ENCODE data around the gene PSRC1.
A peak's percentile ranks its signal among the peaks of the same experiment; 100 is the strongest.

PSRC1 gene

DNA sequence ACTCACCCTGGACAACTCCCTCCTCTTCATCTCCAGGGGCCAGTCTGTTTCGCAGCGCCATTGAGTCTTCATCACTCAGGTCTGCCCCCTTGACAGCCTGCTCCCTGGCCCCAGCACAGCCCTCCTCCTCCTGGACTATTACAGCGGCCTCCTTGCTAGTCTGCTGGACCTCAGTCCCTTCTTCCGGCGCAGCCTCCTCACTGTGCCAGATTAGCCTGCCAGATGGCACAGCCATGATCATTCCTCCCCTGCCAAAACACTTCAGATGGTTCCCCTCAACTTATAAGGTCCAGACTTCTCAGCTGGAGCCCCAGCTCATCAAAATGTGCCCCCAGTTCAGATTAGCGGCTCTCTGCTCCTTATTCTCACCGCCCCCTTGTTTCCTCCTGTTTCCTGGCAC, 40.6 kb downstream of the PSRC1 start:
- DNase-seq: no peak

DNA sequence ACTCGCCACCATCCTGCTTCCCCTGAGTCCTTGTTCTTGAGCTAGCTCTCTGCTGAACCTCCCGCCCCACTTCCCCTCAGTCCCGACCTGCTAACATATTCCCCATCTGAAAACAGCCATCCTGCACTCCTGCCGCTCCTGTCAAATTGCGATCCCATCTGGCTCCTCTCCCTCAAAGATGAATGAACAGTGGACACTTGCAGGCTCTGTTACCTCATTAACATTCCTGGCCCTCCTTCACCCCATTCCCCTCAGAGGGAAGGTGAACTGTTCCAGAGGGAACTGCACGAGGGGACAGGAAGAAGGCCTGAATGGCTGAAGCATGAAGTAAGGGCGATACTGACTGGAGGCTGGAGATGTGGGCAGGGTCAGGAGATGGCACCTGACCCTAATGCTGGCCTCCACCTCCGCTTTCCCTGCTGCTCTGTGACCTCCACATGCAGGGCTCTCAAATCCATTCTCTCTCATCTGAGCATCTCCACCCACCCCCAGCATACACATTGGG, 41.1 kb downstream of the PSRC1 start:
- no peak for DNase-seq

DNA sequence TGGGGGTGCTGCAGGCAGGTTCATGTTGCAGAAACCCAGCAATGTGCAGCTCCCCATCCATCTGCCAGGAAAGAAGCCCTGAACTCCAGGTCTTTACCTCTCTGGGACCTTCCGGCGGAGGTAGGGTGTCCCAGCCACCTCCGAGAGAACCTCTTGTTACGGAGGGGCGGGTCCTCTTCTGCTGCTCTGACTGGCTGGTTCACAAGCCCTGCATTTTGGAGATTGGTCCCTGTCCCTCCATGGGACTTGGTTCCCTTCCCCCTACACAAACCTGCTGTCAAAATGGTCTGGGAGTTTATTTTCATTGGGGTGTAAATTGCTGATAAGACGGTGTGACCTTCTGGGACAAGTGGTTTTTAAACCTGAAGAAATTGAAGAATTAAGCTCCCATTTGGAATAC, 41.6 kb downstream of the PSRC1 start:
- DNase-seq: no peak

DNA sequence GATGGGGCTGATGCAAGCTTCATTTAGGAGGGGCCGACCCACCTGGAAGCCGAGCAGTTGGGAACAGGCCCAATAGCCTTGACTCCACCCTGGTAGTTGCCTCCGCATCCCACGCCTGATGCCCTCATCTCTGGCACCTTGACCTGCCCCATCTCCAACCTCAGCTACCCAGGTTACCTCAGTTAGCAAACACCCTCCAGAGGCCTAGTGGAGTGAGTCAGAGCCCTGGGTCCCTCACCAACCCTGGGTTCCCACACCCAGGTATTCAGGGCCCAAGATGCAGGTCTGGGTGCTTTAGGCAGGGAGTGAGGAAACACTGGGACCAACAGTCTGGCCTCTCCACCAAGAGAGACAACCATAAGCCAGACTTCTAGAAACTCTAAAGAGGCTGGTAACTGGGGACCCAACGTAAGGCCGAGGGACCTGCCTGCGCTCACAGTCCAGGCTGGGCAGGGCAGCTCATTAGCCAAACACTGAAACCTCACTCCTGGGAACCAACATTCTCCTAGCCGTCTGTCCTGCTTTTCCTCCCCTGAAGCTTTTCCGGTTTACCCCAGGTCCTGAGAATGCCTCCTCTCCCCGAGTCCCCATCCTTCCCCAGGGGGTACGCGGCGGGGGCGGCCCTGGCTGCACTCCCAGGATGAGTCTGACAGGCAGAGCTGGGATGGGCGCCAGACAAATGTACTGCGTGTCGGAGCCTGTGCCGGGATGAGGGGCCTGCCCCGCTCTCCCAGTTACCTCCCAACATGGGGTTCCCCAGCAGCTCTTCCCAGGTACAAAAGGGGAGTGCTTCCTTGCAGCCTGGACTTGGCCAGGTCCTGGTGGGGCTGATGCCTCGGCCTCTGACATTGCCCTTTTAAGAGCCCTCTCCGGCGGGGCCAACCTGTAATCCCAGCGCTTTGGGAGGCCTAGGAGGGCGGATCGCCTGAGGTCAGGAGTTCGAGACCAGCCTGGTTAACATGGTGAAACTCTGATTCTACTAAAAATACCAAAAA, 42.5 kb downstream of the PSRC1 start:
- no peak for DNase-seq

DNA sequence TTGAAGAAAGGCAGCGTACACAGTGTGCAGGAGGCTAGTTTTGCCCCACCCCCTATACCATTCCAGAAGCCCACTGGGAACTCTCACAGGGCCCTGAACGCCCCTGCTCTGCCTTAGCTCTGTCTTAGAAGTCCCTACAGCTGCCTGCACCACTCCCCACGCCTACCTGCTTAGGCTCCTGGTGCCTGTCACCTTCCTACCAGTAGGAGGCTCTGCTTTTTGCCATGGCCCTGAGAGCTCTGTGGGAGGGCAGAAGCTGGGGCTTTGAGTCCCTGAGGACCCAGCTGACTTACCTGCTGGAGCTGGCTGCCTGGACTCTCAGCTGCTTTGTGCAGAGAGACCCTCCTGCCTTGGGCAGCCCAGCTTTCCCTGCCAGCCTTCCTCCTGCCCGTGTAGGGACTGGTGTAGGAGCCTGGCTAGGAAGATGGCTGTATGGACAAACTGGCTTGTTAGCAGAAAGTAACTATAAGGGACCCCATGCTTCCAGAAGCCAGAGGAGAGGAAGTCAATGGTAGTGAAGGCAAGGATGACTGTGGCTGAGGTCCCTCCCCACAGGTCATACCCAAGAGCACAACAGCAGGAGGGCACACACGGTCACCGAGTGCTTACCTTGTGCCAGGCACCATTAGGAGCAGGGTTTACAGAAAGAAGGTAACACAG, 43.4 kb downstream of the PSRC1 start:
- DNase-seq: peak; percentile 25

DNA sequence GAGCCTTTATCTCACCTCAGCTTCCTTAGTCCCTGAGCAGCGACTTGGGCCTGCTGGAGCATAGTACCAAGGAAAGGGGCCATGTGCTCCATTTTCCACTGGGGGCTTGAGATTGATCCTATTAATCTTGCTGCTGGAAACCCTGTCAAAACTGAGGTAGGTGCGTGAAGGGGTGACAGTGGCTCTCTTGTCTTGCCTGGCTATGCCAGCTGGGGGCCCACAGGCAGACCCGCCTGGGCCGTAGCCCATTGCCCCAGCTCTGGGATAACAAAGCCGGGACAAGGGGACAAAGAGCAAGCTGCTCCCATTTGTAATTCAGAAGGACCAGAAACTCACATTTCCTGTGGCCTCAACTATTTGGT, 43.9 kb downstream of the PSRC1 start:
- no peak for DNase-seq

DNA sequence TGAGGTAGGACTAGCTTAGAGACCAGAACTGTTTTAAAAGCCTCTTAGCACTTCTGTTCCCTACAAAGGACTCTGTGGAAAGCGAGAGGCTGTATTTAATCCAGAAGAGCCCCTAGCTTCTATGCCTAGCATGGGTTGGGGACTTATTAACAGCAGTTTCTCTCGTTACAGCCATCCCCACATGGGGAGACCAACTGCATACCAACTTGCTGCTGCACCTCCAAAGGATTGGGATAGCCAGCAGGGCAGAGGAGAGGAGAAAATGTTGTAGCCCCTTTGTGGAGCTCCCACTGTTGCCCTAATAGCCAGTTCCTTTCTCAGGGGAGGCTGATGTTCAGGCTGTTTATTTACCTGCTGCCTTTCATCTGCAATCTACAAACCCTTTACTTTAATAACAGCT, 44.6 kb downstream of the PSRC1 start:
- DNase-seq: no peak

DNA sequence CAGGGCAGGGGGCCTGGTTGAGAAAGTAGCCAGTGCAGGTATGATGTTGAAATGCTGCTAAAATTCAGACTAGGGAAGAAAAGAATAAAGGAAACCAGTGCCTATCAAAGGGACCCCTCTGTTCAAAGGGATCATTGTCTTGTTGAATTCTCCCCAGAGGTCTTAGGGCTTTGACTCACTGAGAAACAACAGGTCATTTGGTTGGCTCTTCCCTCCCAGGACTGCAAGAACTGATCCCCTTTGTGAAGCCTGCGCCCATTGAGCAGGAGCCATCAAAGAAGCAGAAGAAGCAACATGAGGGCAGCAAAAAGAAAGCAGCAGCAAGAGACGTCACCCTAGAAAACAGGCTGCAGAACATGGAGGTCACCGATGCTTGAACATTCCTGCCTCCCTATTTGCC, 45.4 kb downstream of the PSRC1 start:
- DNase-seq: no peak

DNA sequence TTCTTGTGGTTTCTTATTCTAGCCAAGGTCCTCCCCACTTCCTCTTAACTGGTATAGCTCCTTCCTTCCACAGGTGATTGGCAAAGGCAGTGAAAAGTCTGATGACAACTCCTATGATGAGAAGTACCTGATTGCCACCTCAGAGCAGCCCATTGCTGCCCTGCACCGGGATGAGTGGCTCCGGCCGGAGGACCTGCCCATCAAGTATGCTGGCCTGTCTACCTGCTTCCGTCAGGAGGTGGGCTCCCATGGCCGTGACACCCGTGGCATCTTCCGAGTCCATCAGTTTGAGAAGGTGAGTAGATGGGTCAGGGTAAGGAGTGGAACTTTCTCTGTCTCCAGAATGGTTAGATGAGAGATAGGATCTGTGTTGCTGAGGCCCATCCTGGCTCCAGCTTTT, 47.8 kb downstream of the PSRC1 start:
- DNase-seq: no peak

DNA sequence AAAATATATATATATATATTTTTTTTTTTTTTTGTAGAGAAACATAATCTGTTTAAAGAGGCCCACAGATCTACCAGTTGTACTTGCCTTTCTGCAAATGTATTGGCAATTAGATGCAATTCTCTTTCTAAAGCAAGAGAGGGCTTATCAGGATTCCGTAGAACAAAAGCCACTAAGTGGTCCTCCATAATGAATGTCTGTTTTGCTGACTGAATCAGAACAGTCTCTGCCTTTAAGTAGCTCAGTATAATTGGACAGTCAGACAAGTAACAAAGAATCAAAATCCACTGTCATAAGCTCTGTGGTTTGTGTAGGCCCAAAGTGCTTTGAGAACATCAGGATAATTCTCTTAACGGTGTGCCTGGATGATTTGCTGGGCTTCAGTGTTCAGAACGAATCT, 51.9 kb downstream of the PSRC1 start:
- no peak for DNase-seq

Measured in stimulated activated CD4-positive, alpha-beta T cell treated with anti-CD3 and anti-CD28 coated beads, Interleukin-4, amount 100 ng/mL, for 24 hours (primary cell).